Glomerular visceral epithelial cell (primary cell): ENCODE measurements around the gene ABR.
"Not testable (repeated sequence)": the region's sequence is repeated elsewhere in the genome, so short reads cannot be mapped to it uniquely, and the experiment has no call there.

Experiments used
- DNase-seq: peaks from one replicate; pipeline ENCODE4 v3.0.0-alpha.2; 2016; ENCODE audit errors: extremely low spot score

Gene ABR

DNA sequence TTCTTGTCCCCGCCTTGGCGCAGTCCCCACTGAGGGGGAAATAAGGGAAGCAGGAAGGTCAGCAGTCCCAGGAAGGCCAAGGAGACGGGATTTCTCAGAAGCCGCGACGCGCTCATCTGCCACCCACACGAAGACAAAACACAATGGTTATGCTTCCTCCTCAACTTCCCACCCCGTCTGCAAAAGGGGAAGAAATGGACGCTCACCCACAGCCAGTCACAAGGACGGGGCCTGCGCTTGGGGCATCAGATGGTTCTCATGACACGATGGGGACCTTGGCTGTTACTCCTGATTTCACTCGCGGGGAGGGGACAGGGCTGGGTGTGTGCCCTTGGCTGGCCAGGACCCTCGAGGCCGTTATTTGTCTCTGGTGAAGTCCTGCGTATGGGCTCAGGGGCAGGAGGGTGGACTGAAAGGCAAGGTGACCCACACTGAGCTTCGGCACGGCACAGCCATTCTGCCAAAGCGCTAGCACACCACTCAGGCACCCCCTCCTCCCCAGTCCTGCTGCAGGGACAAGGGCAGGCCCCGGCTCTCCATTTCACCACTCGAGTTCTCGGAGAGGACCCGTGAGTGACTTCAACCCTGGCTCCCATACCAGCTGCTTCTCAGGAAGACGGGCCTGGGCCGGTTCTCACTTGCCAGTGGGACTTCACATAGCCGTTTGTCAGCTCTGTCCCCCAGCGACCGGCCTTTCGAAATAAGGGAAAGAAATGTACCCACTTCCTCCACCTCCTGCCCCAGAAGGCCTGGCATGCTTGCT lies 84.5 kb downstream of the ABR start:
- no peak for DNase-seq

GRCh38 chr17:1094591-1094990 lies 85.2 kb downstream of the ABR start:
- no peak for DNase-seq

GRCh38 chr17:1091900-1092299 lies 87.9 kb downstream of the ABR start:
- no peak for DNase-seq

DNA sequence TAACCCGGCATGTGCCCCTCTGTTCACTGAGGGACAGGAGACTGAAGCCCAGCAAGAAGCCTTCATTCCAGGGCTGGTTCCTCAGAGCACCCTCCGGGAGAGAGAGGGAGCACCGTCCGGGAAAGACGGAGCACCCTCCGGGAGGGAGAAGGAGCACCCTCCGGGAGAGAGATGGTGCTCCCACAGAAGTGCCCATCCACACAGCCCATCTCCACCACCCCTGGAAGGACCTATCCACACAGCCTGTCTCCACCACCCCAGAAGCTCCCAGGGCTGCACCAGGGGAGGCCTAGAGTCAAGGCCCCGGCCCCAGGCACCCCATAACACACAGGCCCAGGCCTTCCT lies 88.6 kb downstream of the ABR start:
- DNase-seq = no peak

- peak; percentile 96 for DNase-seq
These were observed 89.2 kb downstream of the ABR start for GRCh38 chr17:1090465-1091189.

GRCh38 chr17:1089915-1090314 lies 89.9 kb downstream of the ABR start:
- peak; percentile 47 for DNase-seq

- DNase-seq = peak; percentile 86
These were observed 92.2 kb downstream of the ABR start for GRCh38 chr17:1087381-1088241.

- DNase-seq = no peak
These were observed 96.2 kb downstream of the ABR start for GRCh38 chr17:1083451-1084187.

DNA sequence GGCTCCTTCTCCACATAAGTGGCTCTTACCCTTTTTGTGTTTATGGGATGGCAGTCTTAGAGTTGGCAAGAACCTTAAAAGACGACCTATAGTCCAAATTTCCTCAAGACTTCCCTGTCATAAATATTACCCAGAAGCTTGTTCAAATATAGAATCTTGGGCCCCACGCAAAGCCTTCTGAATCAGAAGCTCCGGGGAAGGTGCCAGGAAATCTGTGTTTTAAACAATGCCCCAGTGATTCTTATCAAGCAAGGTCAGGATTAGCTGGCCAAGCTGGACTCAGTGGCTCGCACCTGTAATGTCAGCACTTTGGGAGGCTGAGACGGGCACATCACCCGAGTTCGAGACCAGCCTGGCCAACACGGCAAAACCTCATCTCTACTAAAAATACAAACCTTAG lies 97.2 kb downstream of the ABR start:
- no peak for DNase-seq

GRCh38 chr17:1078831-1079561 lies 100.8 kb downstream of the ABR start:
- DNase-seq = no peak

GRCh38 chr17:1077986-1078711 lies 101.6 kb downstream of the ABR start:
- no peak for DNase-seq

- no peak for DNase-seq
These were observed 102.2 kb downstream of the ABR start for GRCh38 chr17:1077581-1077985.

DNA sequence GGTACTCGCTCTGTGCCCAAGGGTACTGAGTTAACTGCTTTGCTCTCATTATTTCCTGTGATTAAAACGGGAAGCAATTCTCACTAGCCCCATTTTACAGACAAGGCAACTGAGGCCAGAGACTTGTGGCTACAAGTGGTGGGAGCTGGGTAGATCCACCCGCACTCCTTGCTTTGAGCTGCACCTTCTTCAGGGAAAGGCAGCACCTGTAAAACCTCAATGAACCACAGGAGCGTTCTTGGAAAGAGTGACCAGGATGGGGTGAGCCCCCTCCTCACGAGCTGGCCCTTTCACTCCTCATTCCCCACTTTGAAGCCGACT lies 102.8 kb downstream of the ABR start:
- no peak for DNase-seq

DNA sequence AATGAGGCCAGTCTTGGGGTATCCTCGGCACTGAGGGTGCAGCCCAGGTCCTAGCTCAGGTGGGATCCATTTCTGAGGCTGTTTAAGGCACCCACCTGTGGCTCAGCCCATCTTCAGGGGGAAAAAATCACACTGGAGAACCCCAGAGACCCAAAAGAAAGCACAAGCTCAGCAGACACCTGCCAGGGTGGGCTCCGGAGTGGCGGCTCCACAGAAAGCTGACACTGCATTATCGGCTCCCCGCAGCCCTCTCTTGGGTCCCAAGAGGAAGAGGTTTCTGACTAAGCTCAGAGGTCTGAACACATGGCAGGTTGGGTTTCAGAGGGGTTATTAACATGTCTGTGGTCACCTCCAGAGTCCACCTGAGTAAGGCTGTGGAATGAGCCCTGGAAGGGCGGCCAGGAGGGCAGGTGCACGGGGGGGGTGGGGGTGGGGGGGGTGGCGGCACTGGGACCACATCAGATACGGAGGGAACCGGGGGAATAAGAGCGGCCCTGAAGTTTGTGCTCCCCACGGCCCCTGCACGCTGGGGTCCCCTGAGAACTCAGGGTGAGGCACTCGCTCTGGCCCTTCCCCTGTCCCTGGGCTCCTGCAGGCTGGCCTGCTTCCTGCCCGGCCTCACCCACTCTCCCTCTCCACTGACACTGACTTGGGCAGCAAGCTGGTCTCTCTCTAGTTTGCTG lies 103.3 kb downstream of the ABR start:
- DNase-seq = no peak

- DNase-seq = no peak
These were observed 104.7 kb downstream of the ABR start for GRCh38 chr17:1074886-1075605.

GRCh38 chr17:1073963-1074625 lies 105.7 kb downstream of the ABR start:
- not testable (repeated sequence) for DNase-seq

GRCh38 chr17:1073241-1073962 lies 106.4 kb downstream of the ABR start:
- DNase-seq = no peak

GRCh38 chr17:1072551-1072961 lies 107.2 kb downstream of the ABR start:
- no peak for DNase-seq
